IMR-90 (cell line): ENCODE data around the gene MRGPRD. TPM values are rescaled to one million over a fixed set of nuclear protein-coding genes. Genes with fewer than 3 reads are reported as not detected.

Source experiments
- ATAC-seq: fragments of 200-7000 bp; cut with Tn5 transposase; 2 replicates; pipeline ENCODE4 v1.9.1; 2020; ENCODE audit warnings: low read depth, mild to moderate bottlenecking, moderate library complexity
- BruUV-seq: library from RNA; stranded (reverse); fragments of 400-500 nt; replicated peaks from 2 replicates; lab custom pipeline; 2021; lab: Mats Ljungman, UMichigan
- CTCF ChIA-PET: fragments of 300-600 bp; formaldehyde crosslinking; extraction: SDS; loops from one replicate; lab custom pipeline; 2021; ENCODE audit warnings: antibody characterized with exemption; lab: Yijun Ruan, JAX
- POLR2A ChIA-PET: fragments of 300-600 bp; sonication (Branson Sonifier 250); formaldehyde crosslinking; loops from one replicate; lab custom pipeline; 2022; ENCODE audit warnings: antibody characterized with exemption; ENCODE audit not compliant: unreplicated experiment; lab: Charles Lee
- DNase-seq: peaks from one replicate; pipeline ENCODE4 v3.0.0; 2013
- H2AFZ ChIP-seq: replicated peaks from 2 replicates; pipeline ENCODE3; 2013; ENCODE audit warnings: low read length, mild to moderate bottlenecking; ENCODE audit not compliant: poor library complexity
- H2AK5ac ChIP-seq: 2 replicates; pipeline ENCODE4 v1.6.1; 2013; ENCODE audit warnings: low read depth, low read length, inconsistent platforms
- H2AK9ac ChIP-seq: replicated peaks from 2 replicates; pipeline ENCODE3; 2013; ENCODE audit warnings: mild to moderate bottlenecking, low read depth, low read length, moderate library complexity; ENCODE audit not compliant: poor library complexity
- H2BK120ac ChIP-seq: 2 replicates; pipeline ENCODE4 v1.6.1; 2013; ENCODE audit warnings: low read depth, low read length, inconsistent platforms
- H2BK15ac ChIP-seq: 3 replicates; pipeline ENCODE4 v1.6.1; 2013; ENCODE audit warnings: low read depth, low read length, inconsistent platforms
- H2BK20ac ChIP-seq: 2 replicates; pipeline ENCODE4 v1.6.1; 2013; ENCODE audit warnings: low read depth, mild to moderate bottlenecking, inconsistent platforms, low read length, moderate library complexity
- H2BK5ac ChIP-seq: 2 replicates; pipeline ENCODE4 v1.6.1; 2013; ENCODE audit warnings: mild to moderate bottlenecking, low read depth, low read length, inconsistent platforms; ENCODE audit not compliant: poor library complexity, severe bottlenecking
- H3K14ac ChIP-seq: replicated peaks from 2 replicates; pipeline ENCODE4 v1.6.1; 2013; ENCODE audit warnings: low read depth, low read length, inconsistent platforms
- H3K18ac ChIP-seq: 2 replicates; pipeline ENCODE4 v1.6.1; 2013; ENCODE audit warnings: low read depth, low read length, control low read depth
- H3K23ac ChIP-seq: 2 replicates; pipeline ENCODE4 v1.6.1; 2013; ENCODE audit warnings: low read depth, low read length, inconsistent platforms
- H3K27ac ChIP-seq: 2 replicates; pipeline ENCODE4 v1.5.1; 2013; ENCODE audit warnings: mild to moderate bottlenecking, control low read depth, low read length; ENCODE audit not compliant: insufficient read depth
- H3K27me3 ChIP-seq: 2 replicates; pipeline ENCODE4 v1.6.1; 2013; ENCODE audit warnings: low read length; ENCODE audit not compliant: control insufficient read depth, insufficient read depth
- H3K36me3 ChIP-seq: 2 replicates; pipeline ENCODE4 v1.6.1; 2013; ENCODE audit warnings: low read length, mixed read lengths; ENCODE audit not compliant: control insufficient read depth, insufficient read depth
- H3K4ac ChIP-seq: 2 replicates; pipeline ENCODE4 v1.6.1; 2013; ENCODE audit warnings: low read depth, low read length, inconsistent platforms
- H3K4me1 ChIP-seq: 2 replicates; pipeline ENCODE4 v1.6.1; 2013; ENCODE audit warnings: low read length, mixed read lengths; ENCODE audit not compliant: control insufficient read depth, insufficient read depth
- H3K4me2 ChIP-seq: 2 replicates; pipeline ENCODE4 v1.6.1; 2013; ENCODE audit warnings: low read depth, mild to moderate bottlenecking, control low read depth, low read length, moderate library complexity
- H3K4me3 ChIP-seq: 2 replicates; pipeline ENCODE4 v1.5.1; 2013; ENCODE audit warnings: low read depth, mild to moderate bottlenecking, control low read depth, low read length, moderate library complexity; ENCODE audit not compliant: insufficient read depth
- H3K56ac ChIP-seq: 2 replicates; pipeline ENCODE4 v1.6.1; 2013; ENCODE audit warnings: low read length, inconsistent platforms; ENCODE audit not compliant: insufficient read depth; ENCODE audit errors: extremely low read depth
- H3K79me1 ChIP-seq, 2 experiments: 2 replicates each; pipeline ENCODE4 v1.6.1; 2013; ENCODE audit warnings: low read length in 2 of 2, inconsistent platforms in 1 of 2, low read depth in 1 of 2
- H3K9ac ChIP-seq: 2 replicates; pipeline ENCODE4 v1.6.1; 2013; ENCODE audit warnings: low read depth, low read length, control low read depth
- H3K9me1 ChIP-seq: 2 replicates; pipeline ENCODE4 v1.6.1; 2013; ENCODE audit warnings: low read length, inconsistent platforms; ENCODE audit not compliant: insufficient read depth
- H3K9me3 ChIP-seq: 2 replicates; pipeline ENCODE4 v1.6.1; 2013; ENCODE audit warnings: low read length; ENCODE audit not compliant: control insufficient read depth, insufficient read depth
- H4K20me1 ChIP-seq: 2 replicates; pipeline ENCODE4 v1.6.1; 2013; ENCODE audit warnings: low read length, inconsistent platforms; ENCODE audit not compliant: insufficient read depth
- H4K5ac ChIP-seq: 2 replicates; pipeline ENCODE4 v1.6.1; 2013; ENCODE audit warnings: mild to moderate bottlenecking, low read depth, low read length, control low read depth
- H4K8ac ChIP-seq, 2 experiments: 2 replicates each; pipeline ENCODE4 v1.6.1; 2013; ENCODE audit warnings: low read depth in 2 of 2, low read length in 2 of 2, control low read depth in 1 of 2, inconsistent platforms in 1 of 2
- H4K91ac ChIP-seq: 2 replicates; pipeline ENCODE4 v1.6.1; 2013; ENCODE audit warnings: low read depth, low read length, inconsistent platforms; ENCODE audit not compliant: insufficient read depth
- BHLHE40 ChIP-seq: fragments of 150-350 bp; IDR thresholded peaks from 2 replicates; pipeline ENCODE4 v1.6.1; 2016; ENCODE audit warnings: mild to moderate bottlenecking, low read depth, low read length
- CEBPB ChIP-seq: IDR thresholded peaks from 2 replicates; pipeline ENCODE4 v1.6.1; 2012; ENCODE audit warnings: low read depth, low read length, improper control_type of control experiment
- CHD1 ChIP-seq: IDR thresholded peaks from 2 replicates; pipeline ENCODE4 v1.6.1; 2012; ENCODE audit warnings: low read depth, low read length, improper control_type of control experiment
- CTCF ChIP-seq: conservative IDR thresholded peaks from 2 replicates; pipeline ENCODE4 v1.5.1; 2012; ENCODE audit warnings: mild to moderate bottlenecking, low read depth, low read length, improper control_type of control experiment
- FOS ChIP-seq: fragments of 150-350 bp; IDR thresholded peaks from 2 replicates; pipeline ENCODE4 v1.6.1; 2016; ENCODE audit warnings: low read depth, low read length
- MAFK ChIP-seq: IDR thresholded peaks from 2 replicates; pipeline ENCODE4 v1.6.1; 2012; ENCODE audit warnings: low read depth, low read length, improper control_type of control experiment
- MAZ ChIP-seq: IDR thresholded peaks from 2 replicates; pipeline ENCODE4 v1.6.1; 2012; ENCODE audit warnings: low read depth, mild to moderate bottlenecking, low read length, improper control_type of control experiment, moderate library complexity, borderline replicate concordance
- MXI1 ChIP-seq: IDR thresholded peaks from 2 replicates; pipeline ENCODE4 v1.6.1; 2012; ENCODE audit warnings: low read depth, mild to moderate bottlenecking, low read length, moderate library complexity, borderline replicate concordance
- NFE2L2 ChIP-seq: fragments of 150-350 bp; IDR thresholded peaks from 2 replicates; pipeline ENCODE4 v1.6.1; 2016; ENCODE audit warnings: low read depth, mild to moderate bottlenecking, low read length
- POLR2A ChIP-seq: IDR thresholded peaks from 2 replicates; pipeline ENCODE4 v1.6.1; 2012; ENCODE audit warnings: mild to moderate bottlenecking, low read depth, low read length
- RAD21 ChIP-seq: IDR thresholded peaks from 2 replicates; pipeline ENCODE4 v1.6.1; 2012; ENCODE audit warnings: low read length, improper control_type of control experiment
- RCOR1 ChIP-seq: IDR thresholded peaks from 2 replicates; pipeline ENCODE4 v1.6.1; 2012; ENCODE audit warnings: mild to moderate bottlenecking, low read length, improper control_type of control experiment; ENCODE audit not compliant: insufficient replicate concordance
- RFX5 ChIP-seq: IDR thresholded peaks from 2 replicates; pipeline ENCODE4 v1.8.0; 2012; ENCODE audit warnings: low read depth, mild to moderate bottlenecking, low read length, moderate library complexity
- SMC3 ChIP-seq: fragments of 150-350 bp; IDR thresholded peaks from 2 replicates; pipeline ENCODE4 v1.6.1; 2016; ENCODE audit warnings: low read depth, mild to moderate bottlenecking, antibody characterized with exemption, low read length, moderate library complexity
- WGBS, 2 experiments: methylation state at CpG; one replicate each; pipeline versions ENCODE4 v1.1.5 to v1.1.7; 2013; ENCODE audit warnings: missing lambda C conversion rate in 2 of 2; ENCODE audit not compliant: insufficient read length in 1 of 2; ENCODE audit errors: extremely low coverage in 2 of 2; 5-methylcytosine and 5-hydroxymethylcytosine counted together
- dilution Hi-C: fragments of 300-500 bp; cut with HindIII; formaldehyde crosslinking; loops from one replicate; pipeline ENCODE4 v1.14.3; 2018; ENCODE audit warnings: low sequenced_read_pairs; ENCODE audit not compliant: unreplicated experiment
- in situ Hi-C: fragments of 300-500 bp; cut with MboI; formaldehyde crosslinking; loops from 3 replicates; pipeline ENCODE4 v1.14.3; 2019; ENCODE audit warnings: low sequenced_read_pairs, inconsistent platforms, mixed read lengths
- intact Hi-C: fragments of 100-400 bp; cut with micrococcal nuclease; formaldehyde crosslinking; loops from 2 replicates; pipeline ENCODE4 v1.10.0; 2022
- polyA plus RNA-seq, 3 experiments: library from polyadenylated mRNA; depleted of rRNA; stranded (reverse); fragments of >200 nt; gene quantifications; 2 replicates each; pipeline ENCODE4 v1.2.3, GENCODE V29; 2012; ENCODE audit warnings: low replicate concordance in 1 of 3
- total RNA-seq: library from RNA; depleted of rRNA; stranded (reverse); fragments of >200 nt; gene quantifications from 2 replicates; pipeline ENCODE4 v1.2.3, GENCODE V29; 2012
- TF ChIP-seq, protein P1 (sequence below): fragments of 150-350 bp; IDR thresholded peaks from 2 replicates; pipeline ENCODE4 v1.6.1; 2016; ENCODE audit warnings: low read depth, mild to moderate bottlenecking, low read length, moderate library complexity, borderline replicate concordance
- TF ChIP-seq, protein P2 (sequence below): fragments of 150-350 bp; IDR thresholded peaks from 2 replicates; pipeline ENCODE4 v1.6.1; 2017; ENCODE audit warnings: mild to moderate bottlenecking, antibody characterized with exemption, low read length, low read depth

The MRGPRD gene
- total and polyA plus RNA-seq, 2 of the 4 experiments (the other 2 are of a cell fraction): not detected

GRCh38 chr11:68956547-68957254 lies 24.1 kb downstream of the MRGPRD start:
- CTCF ChIA-PET: interaction anchor here (0.7 kb wide), 1 partner anchor 10 kb away, joined by 3 read pairs; no protein-coding TSS in a partner anchor

More at GRCh38 chr11:68956547-68957254, 24.1 kb downstream of the MRGPRD start:
- Histone ChIP-seq H3K4me2 (no peak overlapping the region), H2AK9ac (no peak overlapping the region), H2BK15ac (no peak overlapping the region), H2BK20ac (no peak overlapping the region), H2BK5ac (no peak overlapping the region), H3K36me3 (no peaks in the 10 kb centered on the region), H3K4me1 (no peaks in the 10 kb centered on the region), H3K9me3 (no peaks in the 10 kb centered on the region), H3K4me3 (no peak overlapping the region), H4K91ac (no peak overlapping the region), H2AFZ (no peak overlapping the region), H3K4ac (no peak overlapping the region), H2BK120ac (no peak overlapping the region), H3K14ac (no peak overlapping the region), H3K18ac (no peak overlapping the region), H2AK5ac (no peak overlapping the region), H3K27ac (no peak overlapping the region), H4K8ac (no peak overlapping the region), H3K79me1 (no peaks in the 10 kb centered on the region), H3K56ac (no peak overlapping the region), H3K9ac (no peak overlapping the region), H3K9me1 (no peaks in the 10 kb centered on the region), H3K27me3 (peaks cover 4% of the 10 kb centered on the region), H4K20me1 (no peaks in the 10 kb centered on the region), H3K23ac (no peak overlapping the region), H4K5ac (no peak overlapping the region)
- dilution Hi-C loops (no loop called here), in situ Hi-C loops (no loop called here), intact Hi-C loops (no loop called here)
- POLR2A ChIA-PET: no interaction called here
- TF ChIP-seq BHLHE40 (no peak), POLR2A (no peak), CTCF (no peak), RCOR1 (no peak), FOS (no peak), RFX5 (no peak), NFE2L2 (no peak), MAFK (no peak), RAD21 (no peak), CHD1 (no peak), CEBPB (no peak), SMC3 (no peak), MAZ (no peak), MXI1 (no peak)
- TF ChIP-seq, protein P1, sequence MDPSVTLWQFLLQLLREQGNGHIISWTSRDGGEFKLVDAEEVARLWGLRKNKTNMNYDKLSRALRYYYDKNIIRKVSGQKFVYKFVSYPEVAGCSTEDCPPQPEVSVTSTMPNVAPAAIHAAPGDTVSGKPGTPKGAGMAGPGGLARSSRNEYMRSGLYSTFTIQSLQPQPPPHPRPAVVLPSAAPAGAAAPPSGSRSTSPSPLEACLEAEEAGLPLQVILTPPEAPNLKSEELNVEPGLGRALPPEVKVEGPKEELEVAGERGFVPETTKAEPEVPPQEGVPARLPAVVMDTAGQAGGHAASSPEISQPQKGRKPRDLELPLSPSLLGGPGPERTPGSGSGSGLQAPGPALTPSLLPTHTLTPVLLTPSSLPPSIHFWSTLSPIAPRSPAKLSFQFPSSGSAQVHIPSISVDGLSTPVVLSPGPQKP: no peak
- TF ChIP-seq, protein P2, sequence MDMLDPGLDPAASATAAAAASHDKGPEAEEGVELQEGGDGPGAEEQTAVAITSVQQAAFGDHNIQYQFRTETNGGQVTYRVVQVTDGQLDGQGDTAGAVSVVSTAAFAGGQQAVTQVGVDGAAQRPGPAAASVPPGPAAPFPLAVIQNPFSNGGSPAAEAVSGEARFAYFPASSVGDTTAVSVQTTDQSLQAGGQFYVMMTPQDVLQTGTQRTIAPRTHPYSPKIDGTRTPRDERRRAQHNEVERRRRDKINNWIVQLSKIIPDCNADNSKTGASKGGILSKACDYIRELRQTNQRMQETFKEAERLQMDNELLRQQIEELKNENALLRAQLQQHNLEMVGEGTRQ: no peak
- no peak for DNase-seq
- no TSS peak for BruUV-seq
- ATAC-seq: no peak
- 78% methylated on average over 4 of the region's 12 CpGs; no CpG with 5 or more reads in 1 of the 2 experiments for WGBS, 2 experiments
